Left ventricle myocardium inferior (tissue), 1 donor: ENCODE measurements around the gene TPBGL. TPM values are rescaled to one million over a fixed set of nuclear protein-coding genes. Genes with fewer than 3 reads are reported as not detected.

Experiments used
- DNase-seq: peaks from one replicate; pipeline ENCODE4 v3.0.0-alpha.2; 2020
- H3K27ac ChIP-seq: fragments of 200-600 bp; replicated peaks from 2 replicates; pipeline ENCODE4 v1.8.0; 2021
- H3K27me3 ChIP-seq: fragments of 200-600 bp; 2 replicates; pipeline ENCODE4 v1.8.0; 2021; ENCODE audit warnings: low read depth
- H3K36me3 ChIP-seq: fragments of 200-600 bp; 2 replicates; pipeline ENCODE4 v1.8.0; 2021
- H3K4me1 ChIP-seq: fragments of 200-600 bp; 2 replicates; pipeline ENCODE4 v1.8.0; 2021
- H3K4me3 ChIP-seq: fragments of 200-600 bp; 2 replicates; pipeline ENCODE4 v1.8.0; 2021; ENCODE audit warnings: mild to moderate bottlenecking, moderate library complexity
- H3K9me3 ChIP-seq: fragments of 200-600 bp; replicated peaks from 2 replicates; pipeline ENCODE4 v1.8.0; 2021
- intact Hi-C: fragments of 100-400 bp; cut with micrococcal nuclease; formaldehyde crosslinking; loops from one replicate; pipeline ENCODE4 v1.11.0; 2022
- total RNA-seq: library from RNA; stranded (reverse); fragmentation: NEBNext Ultra II Directional; extraction: Animal tissue kit (Norgen Biotek cat#: 25700); gene quantifications from one replicate; pipeline ENCODE4 v1.2.1, GENCODE V29; 2021
- TF ChIP-seq, protein P1 (sequence below): fragments of 200-600 bp; IDR thresholded peaks from 2 replicates; pipeline ENCODE4 v1.8.0; 2021; ENCODE audit warnings: antibody characterized with exemption, mild to moderate bottlenecking, borderline replicate concordance
- donor health status: DM: no; HTN: yes; CAD: no; lungs with severe emphysema.

Gene TPBGL
- total RNA-seq, 1 donor from 2014 or later: 0.16 TPM

DNA sequence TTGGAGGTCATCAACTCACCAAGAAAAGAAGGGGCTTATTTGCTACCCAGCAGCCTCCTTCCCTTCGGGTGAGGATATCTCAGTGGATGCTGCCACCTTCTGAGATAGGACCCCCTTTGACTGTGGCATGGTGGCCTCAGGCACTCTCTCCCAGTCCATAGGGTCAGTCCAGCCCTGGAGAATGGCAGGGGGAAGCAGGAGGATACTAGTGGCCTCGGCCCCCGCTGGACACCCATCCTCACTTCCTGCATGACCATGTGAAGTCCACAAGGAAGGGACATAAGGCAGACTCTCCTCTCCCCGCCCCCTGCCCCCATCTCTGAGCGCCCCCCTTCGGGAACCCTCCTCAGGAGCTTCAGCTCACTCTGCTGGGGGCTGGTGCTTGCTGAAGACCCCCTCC, 24.4 kb downstream of the TPBGL start:
- H3K27me3 ChIP-seq: no peaks in the 10 kb centered on the region
- TF ChIP-seq, protein P1, sequence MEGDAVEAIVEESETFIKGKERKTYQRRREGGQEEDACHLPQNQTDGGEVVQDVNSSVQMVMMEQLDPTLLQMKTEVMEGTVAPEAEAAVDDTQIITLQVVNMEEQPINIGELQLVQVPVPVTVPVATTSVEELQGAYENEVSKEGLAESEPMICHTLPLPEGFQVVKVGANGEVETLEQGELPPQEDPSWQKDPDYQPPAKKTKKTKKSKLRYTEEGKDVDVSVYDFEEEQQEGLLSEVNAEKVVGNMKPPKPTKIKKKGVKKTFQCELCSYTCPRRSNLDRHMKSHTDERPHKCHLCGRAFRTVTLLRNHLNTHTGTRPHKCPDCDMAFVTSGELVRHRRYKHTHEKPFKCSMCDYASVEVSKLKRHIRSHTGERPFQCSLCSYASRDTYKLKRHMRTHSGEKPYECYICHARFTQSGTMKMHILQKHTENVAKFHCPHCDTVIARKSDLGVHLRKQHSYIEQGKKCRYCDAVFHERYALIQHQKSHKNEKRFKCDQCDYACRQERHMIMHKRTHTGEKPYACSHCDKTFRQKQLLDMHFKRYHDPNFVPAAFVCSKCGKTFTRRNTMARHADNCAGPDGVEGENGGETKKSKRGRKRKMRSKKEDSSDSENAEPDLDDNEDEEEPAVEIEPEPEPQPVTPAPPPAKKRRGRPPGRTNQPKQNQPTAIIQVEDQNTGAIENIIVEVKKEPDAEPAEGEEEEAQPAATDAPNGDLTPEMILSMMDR: no peak
- DNase-seq: no peak
- peaks cover 25% of the 10 kb centered on the region for H3K36me3 ChIP-seq
- intact Hi-C loops: no loop called here
- H3K4me1 ChIP-seq: peaks cover 32% of the 10 kb centered on the region
- no peaks in the 10 kb centered on the region for H3K9me3 ChIP-seq
- no peak overlapping the region for H3K27ac ChIP-seq
- H3K4me3 ChIP-seq: no peak overlapping the region

DNA sequence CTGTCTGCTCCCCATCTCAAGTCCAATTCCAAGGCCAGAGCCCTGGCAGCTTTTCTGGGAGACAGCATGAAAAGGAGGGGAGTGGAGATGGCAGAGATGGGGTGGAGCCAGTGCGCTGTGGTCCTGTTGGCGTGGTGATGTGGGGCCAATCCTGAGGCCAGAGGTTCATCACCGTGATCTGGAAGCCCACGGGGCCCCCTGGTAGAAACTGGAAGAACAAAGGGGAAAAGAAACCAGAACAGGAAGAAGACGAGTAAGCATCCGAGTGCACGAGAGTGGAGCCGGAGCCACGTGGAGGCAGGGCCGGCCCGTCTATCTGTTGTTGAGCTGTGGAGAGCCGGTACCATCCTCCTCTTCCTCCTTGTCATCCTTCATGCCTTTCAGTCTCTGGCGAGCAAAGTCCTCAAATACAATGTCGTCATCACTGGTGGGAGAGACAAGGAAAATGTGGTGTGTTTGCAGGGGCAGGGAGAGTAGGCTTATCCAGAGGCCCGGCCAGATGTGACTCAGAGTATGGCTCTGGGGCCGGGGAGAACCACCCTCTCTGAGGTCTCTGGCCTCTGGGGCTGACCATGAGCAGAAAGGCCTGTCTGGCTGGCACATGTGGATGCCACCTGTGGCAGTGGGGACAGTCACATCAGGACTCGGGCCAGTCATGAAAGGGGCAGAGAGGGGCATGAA, 25.4 kb downstream of the TPBGL start:
- TF ChIP-seq, protein P1: no peak
- Histone ChIP-seq H3K27ac (no peak overlapping the region), H3K36me3 (peaks cover 35% of the 10 kb centered on the region), H3K9me3 (no peaks in the 10 kb centered on the region), H3K4me3 (no peak overlapping the region), H3K4me1 (peaks cover 25% of the 10 kb centered on the region), H3K27me3 (no peaks in the 10 kb centered on the region)
- no peak for DNase-seq
- intact Hi-C loops: no loop called here

- Histone ChIP-seq H3K9me3 (no peaks in the 10 kb centered on the region), H3K4me3 (no peak overlapping the region), H3K27me3 (no peaks in the 10 kb centered on the region), H3K27ac (no peak overlapping the region), H3K4me1 (peaks cover 16% of the 10 kb centered on the region), H3K36me3 (peaks cover 47% of the 10 kb centered on the region)
- intact Hi-C loops: no loop called here
- no peak for DNase-seq
- TF ChIP-seq, protein P1: no peak
These were observed 26.8 kb downstream of the TPBGL start for GRCh38 chr11:75267171-75267970.

- Histone ChIP-seq H3K4me3 (no peak overlapping the region), H3K27me3 (no peaks in the 10 kb centered on the region), H3K4me1 (peaks cover 7% of the 10 kb centered on the region), H3K9me3 (no peaks in the 10 kb centered on the region), H3K27ac (no peak overlapping the region), H3K36me3 (peaks cover 61% of the 10 kb centered on the region)
- no peak for DNase-seq
- intact Hi-C loops: no loop called here
- TF ChIP-seq, protein P1: no peak
These were observed 28.2 kb downstream of the TPBGL start for GRCh38 chr11:75268626-75269366.

- peaks cover 7% of the 10 kb centered on the region for H3K4me1 ChIP-seq
- H3K4me3 ChIP-seq: no peak overlapping the region
- no peak for DNase-seq
- H3K27me3 ChIP-seq: no peaks in the 10 kb centered on the region
- no peaks in the 10 kb centered on the region for H3K9me3 ChIP-seq
- peaks cover 66% of the 10 kb centered on the region for H3K36me3 ChIP-seq
- TF ChIP-seq, protein P1: no peak
- no peak overlapping the region for H3K27ac ChIP-seq
- intact Hi-C loops: no loop called here
These were observed 28.7 kb downstream of the TPBGL start for GRCh38 chr11:75269367-75269660.
